Small intestine (tissue), 7 donors: ENCODE measurements around the gene NFIB. TPM values are rescaled to one million over a fixed set of nuclear protein-coding genes. Genes with fewer than 3 reads are reported as not detected.

Experiments
- DNase-seq, 2 donors: peaks; one replicate each; pipeline versions ENCODE4 v3.0.0 to v3.0.0-alpha.2; 2013
- FAIRE-seq: peaks from 2 replicates; lab custom pipeline; 2012; peaks lifted over from hg19 to GRCh38; lab: Jason Lieb, UNC
- H3K27ac ChIP-seq, 3 donors: one replicate each; pipeline ENCODE4 v1.5.1; 2013; ENCODE audit warnings: low read length in 2 of 3, mild to moderate bottlenecking in 2 of 3, control low read depth in 1 of 3, inconsistent platforms in 1 of 3, low read depth in 1 of 3, moderate library complexity in 1 of 3
- H3K27me3 ChIP-seq, 3 donors: one replicate each; pipeline ENCODE4 v1.6.1; 2013; ENCODE audit warnings: low read length in 3 of 3, inconsistent platforms in 1 of 3; ENCODE audit not compliant: control insufficient read depth in 3 of 3, insufficient read depth in 3 of 3
- H3K36me3 ChIP-seq, 3 donors: one replicate each; pipeline ENCODE4 v1.6.1; 2013; ENCODE audit warnings: low read length in 3 of 3, inconsistent platforms in 1 of 3, low read depth in 1 of 3, mild to moderate bottlenecking in 1 of 3, moderate library complexity in 1 of 3; ENCODE audit not compliant: control insufficient read depth in 3 of 3, insufficient read depth in 2 of 3
- H3K4me1 ChIP-seq, 3 donors: one replicate each; pipeline ENCODE4 v1.6.1; 2013; ENCODE audit warnings: low read length in 2 of 3, inconsistent platforms in 1 of 3, low read depth in 1 of 3, mild to moderate bottlenecking in 1 of 3, moderate library complexity in 1 of 3; ENCODE audit not compliant: control insufficient read depth in 3 of 3, insufficient read depth in 2 of 3
- H3K4me3 ChIP-seq, 3 donors: one replicate each; pipeline ENCODE4 v1.5.1; 2013; ENCODE audit warnings: low read length in 3 of 3, control low read depth in 1 of 3, inconsistent platforms in 1 of 3, low read depth in 1 of 3, mild to moderate bottlenecking in 1 of 3, moderate library complexity in 1 of 3
- H3K9me3 ChIP-seq, 2 donors: one replicate each; pipeline ENCODE4 v1.6.1; 2013; ENCODE audit warnings: low read depth in 1 of 2, low read length in 1 of 2; ENCODE audit not compliant: control insufficient read depth in 2 of 2, insufficient read depth in 1 of 2
- WGBS, 3 donors: extraction: QIAGEN DNeasy Blood & Tissue Kit; methylation state at CpG; one replicate each; pipeline ENCODE4 v1.1.7; 2013; 5-methylcytosine and 5-hydroxymethylcytosine counted together
- polyA plus RNA-seq, 4 donors: library from polyadenylated mRNA; stranded (reverse) in 3 of 4; unstranded in 1 of 4; fragments of 200-250 nt in 3 of 4; fragments of 120-200 nt in 1 of 4; gene quantifications; one replicate each; pipeline versions ENCODE4 v1.2.1 to v1.2.3, GENCODE V29; 2013
- donor health status: healthy with polysubstance abuse.
- donor health status: control.
- donor health status: control.
- donor health status: Bipolar disorder and iron deficiency.
- donor health status: healthy.

NFIB gene
- polyA plus RNA-seq, 4 donors: 5.1 to 15.9 (median 9.5) TPM

GRCh38 chr9:14198047-14198840 is 115.7 kb downstream of the NFIB start:
- H3K4me1 ChIP-seq: peaks cover 0 to 3% (median 2%) of the 10 kb centered on the region in 3 donors
- WGBS, 3 donors: 81 to 90% (median 86%) methylated on average over 11 of the region's 11 CpGs
- no peaks in the 10 kb centered on the region for H3K27me3 ChIP-seq
- no peak overlapping the region for H3K4me3 ChIP-seq
- H3K27ac ChIP-seq: peak overlapping the region in 1 of 3 donors; percentile 22
- H3K9me3 ChIP-seq: no peaks in the 10 kb centered on the region
- DNase-seq (no peak), FAIRE-seq (no peak)
- no peaks in the 10 kb centered on the region for H3K36me3 ChIP-seq

- Histone ChIP-seq H3K9me3 (no peaks in the 10 kb centered on the region), H3K4me3 (no peak overlapping the region), H3K4me1 (peaks cover 0 to 3% (median 2%) of the 10 kb centered on the region in 3 donors), H3K27ac (no peak overlapping the region), H3K27me3 (no peaks in the 10 kb centered on the region), H3K36me3 (no peaks in the 10 kb centered on the region)
- FAIRE-seq: no peak
- WGBS, 3 donors: 83 to 89% (median 87%) methylated on average over 4 of the region's 4 CpGs
- no peak for DNase-seq
Measured at GRCh38 chr9:14197325-14197858, 116.5 kb downstream of the NFIB start.

GRCh38 chr9:14193328-14193990 is 120.5 kb downstream of the NFIB start:
- WGBS, 3 donors: 70 to 85% (median 83%) methylated on average over 7 of the region's 7 CpGs
- Histone ChIP-seq H3K9me3 (no peaks in the 10 kb centered on the region), H3K27me3 (no peaks in the 10 kb centered on the region), H3K27ac (no peak overlapping the region), H3K4me3 (no peak overlapping the region), H3K36me3 (no peaks in the 10 kb centered on the region), H3K4me1 (peaks cover 0 to 2% (median 2%) of the 10 kb centered on the region in 3 donors)
- FAIRE-seq (no peak), DNase-seq (no peak)

GRCh38 chr9:14192556-14192955 is 121.4 kb downstream of the NFIB start:
- Histone ChIP-seq H3K4me3 (no peak overlapping the region), H3K36me3 (no peaks in the 10 kb centered on the region), H3K27me3 (no peaks in the 10 kb centered on the region), H3K9me3 (no peaks in the 10 kb centered on the region), H3K27ac (no peak overlapping the region), H3K4me1 (peaks cover 0 to 5% (median under 1%) of the 10 kb centered on the region in 3 donors)
- 67 to 91% (median 85%) methylated on average over 1 of the region's 1 CpG for WGBS, 3 donors
- DNase-seq: no peak
- no peak for FAIRE-seq

- no peaks in the 10 kb centered on the region for H3K36me3 ChIP-seq
- H3K9me3 ChIP-seq: no peaks in the 10 kb centered on the region
- FAIRE-seq: no peak
- H3K4me1 ChIP-seq: peaks cover 0 to 5% (median 0%) of the 10 kb centered on the region in 3 donors
- DNase-seq: no peak
- no peaks in the 10 kb centered on the region for H3K27me3 ChIP-seq
- 85 to 93% (median 90%) methylated on average over 1 of the region's 1 CpG for WGBS, 3 donors
- H3K27ac ChIP-seq: no peak overlapping the region
- no peak overlapping the region for H3K4me3 ChIP-seq
Measured at GRCh38 chr9:14191512-14191911, 122.4 kb downstream of the NFIB start.

GRCh38 chr9:14190240-14190639 is 123.7 kb downstream of the NFIB start:
- Histone ChIP-seq H3K27ac (no peak overlapping the region), H3K27me3 (no peaks in the 10 kb centered on the region), H3K4me3 (no peak overlapping the region), H3K36me3 (no peaks in the 10 kb centered on the region), H3K9me3 (no peaks in the 10 kb centered on the region), H3K4me1 (peaks cover 0 to 5% (median 0%) of the 10 kb centered on the region in 3 donors)
- WGBS, 3 donors: 53 to 63% (median 55%) methylated on average over 1 of the region's 1 CpG
- no peak for FAIRE-seq
- no peak for DNase-seq

GRCh38 chr9:14189578-14189977 is 124.4 kb downstream of the NFIB start:
- no peak for FAIRE-seq
- Histone ChIP-seq H3K4me3 (no peak overlapping the region), H3K36me3 (no peaks in the 10 kb centered on the region), H3K27me3 (no peaks in the 10 kb centered on the region), H3K27ac (no peak overlapping the region), H3K9me3 (no peaks in the 10 kb centered on the region), H3K4me1 (peaks cover 0 to 5% (median 0%) of the 10 kb centered on the region in 3 donors)
- no peak for DNase-seq
- WGBS, 3 donors: 65 to 84% (median 74%) methylated on average over 1 of the region's 1 CpG

- H3K4me1 ChIP-seq: peaks cover 0 to 5% (median 0%) of the 10 kb centered on the region in 3 donors
- no peaks in the 10 kb centered on the region for H3K36me3 ChIP-seq
- DNase-seq: no peak
- no peak overlapping the region for H3K4me3 ChIP-seq
- H3K9me3 ChIP-seq: no peaks in the 10 kb centered on the region
- H3K27me3 ChIP-seq: no peaks in the 10 kb centered on the region
- 86 to 96% (median 89%) methylated on average over 4 of the region's 4 CpGs for WGBS, 3 donors
- FAIRE-seq: no peak
- H3K27ac ChIP-seq: no peak overlapping the region
Measured at GRCh38 chr9:14189146-14189545, 124.8 kb downstream of the NFIB start.
